ENCODE data around the gene SI. TPM values are rescaled to one million over a fixed set of nuclear protein-coding genes. Genes with fewer than 3 reads are reported as not detected.

The SI gene
- not detected in 2 replicates for total RNA-seq

GRCh38 chr3:165078293-165078692 is at the start of gene SI:
Gene SI, minus strand, starts transcription at chr3:165078496. Its CDS starts 2,484 bp downstream, at chr3:165076012.

Other genes with a start within 250 kb of the SI start
- gene SLITRK3, start 117.9 kb upstream of the SI start, total RNA-seq: not detected in 2 replicates

All from nasal cavity respiratory epithelium epithelial cell of viscerocranial mucosa (primary cell).